Breast epithelium (tissue), 4 donors: Measurements from ENCODE around the gene CYB561. TPM values are rescaled to one million over a fixed set of nuclear protein-coding genes. Genes with fewer than 3 reads are reported as not detected.

Experiments
- DNase-seq, 2 donors: peaks; one replicate each; pipeline ENCODE4 v3.0.0-alpha.2; 2019; ENCODE audit warnings: low spot score in 2 of 2
- H3K27ac ChIP-seq, 2 donors: fragments of 200-600 bp; sonication (generic) in 1 of 2; one replicate each; pipeline ENCODE4 v1.5.1; 2016 to 2019; ENCODE audit warnings: mild to moderate bottlenecking in 1 of 2
- H3K27me3 ChIP-seq, 2 donors: fragments of 200-600 bp; sonication (generic) in 1 of 2; one replicate each; pipeline versions ENCODE4 v1.5.1 to v1.6.0; 2017 to 2019; ENCODE audit warnings: control low read depth in 1 of 2, mild to moderate bottlenecking in 1 of 2
- H3K36me3 ChIP-seq: fragments of 200-600 bp; one replicate; pipeline ENCODE4 v1.5.1; 2019
- H3K4me1 ChIP-seq, 2 donors: fragments of 200-600 bp; sonication (generic); one replicate each; pipeline ENCODE4 v1.5.1; 2016 to 2019; ENCODE audit warnings: control low read depth in 1 of 2
- H3K4me3 ChIP-seq, 3 donors: fragments of 200-600 bp; sonication (generic); 1 replicate in 2 of 3; 2 replicates in 1 of 3; pipeline ENCODE4 v1.5.1; 2016 to 2019; ENCODE audit warnings: mild to moderate bottlenecking in 3 of 3, moderate library complexity in 2 of 3
- H3K9me3 ChIP-seq, 2 donors: fragments of 200-600 bp; sonication (generic) in 1 of 2; one replicate each; pipeline ENCODE4 v1.5.1; 2016 to 2019; ENCODE audit warnings: control low read depth in 1 of 2
- POLR2A ChIP-seq: fragments of 450-650 bp; IDR thresholded peaks from one replicate; pipeline ENCODE4 v1.6.1; 2016; ENCODE audit warnings: antibody characterized with exemption, mild to moderate bottlenecking, moderate library complexity
- POLR2AphosphoS5 ChIP-seq, 3 donors: sonication (generic); formaldehyde crosslinking; IDR thresholded peaks; one replicate each; pipeline ENCODE4 v1.6.1; 2017; ENCODE audit warnings: antibody characterized with exemption in 3 of 3
- intact Hi-C: fragments of 100-400 bp; cut with DNase I; formaldehyde crosslinking; loops from one replicate; pipeline ENCODE4 v1.15.1; 2023; ENCODE audit warnings: low total_unique reads
- total RNA-seq, 3 donors: library from RNA; depleted of rRNA; stranded (reverse); fragments of >200 nt; gene quantifications; one replicate each; pipeline ENCODE4 v1.1.0, GENCODE V29; 2016
- TF ChIP-seq, protein P1 (sequence below), 3 donors: fragments of 450-650 bp; IDR thresholded peaks; one replicate each; pipeline ENCODE4 v1.5.1; 2016 to 2017; ENCODE audit warnings: antibody characterized with exemption in 3 of 3, mild to moderate bottlenecking in 3 of 3, moderate library complexity in 3 of 3

Gene CYB561
- total RNA-seq, 3 donors from 2014 or later = 14.6 to 52.4 (median 43.3) TPM

DNA sequence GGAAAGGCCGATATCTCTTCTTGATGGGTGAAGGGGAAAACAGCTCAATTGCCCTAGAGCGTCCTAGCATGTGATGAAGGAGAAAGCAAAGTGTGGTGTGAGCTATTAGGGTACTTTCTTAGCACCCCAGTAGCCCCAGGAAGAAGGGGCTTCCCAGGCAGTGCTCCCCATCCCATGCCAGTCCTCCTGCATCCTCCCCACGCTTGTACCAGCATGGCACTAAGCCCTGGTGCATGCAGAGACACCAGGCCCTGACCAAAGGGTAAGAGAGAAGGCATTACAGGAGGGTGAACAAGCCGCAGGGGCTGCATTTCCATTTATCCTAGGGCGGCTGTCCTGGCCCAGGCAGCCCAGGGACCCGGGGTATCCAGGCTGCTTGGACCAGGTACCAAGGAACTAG lies 3.1 kb downstream of the CYB561 start:
- no peak overlapping the region for H3K27ac ChIP-seq

DNA sequence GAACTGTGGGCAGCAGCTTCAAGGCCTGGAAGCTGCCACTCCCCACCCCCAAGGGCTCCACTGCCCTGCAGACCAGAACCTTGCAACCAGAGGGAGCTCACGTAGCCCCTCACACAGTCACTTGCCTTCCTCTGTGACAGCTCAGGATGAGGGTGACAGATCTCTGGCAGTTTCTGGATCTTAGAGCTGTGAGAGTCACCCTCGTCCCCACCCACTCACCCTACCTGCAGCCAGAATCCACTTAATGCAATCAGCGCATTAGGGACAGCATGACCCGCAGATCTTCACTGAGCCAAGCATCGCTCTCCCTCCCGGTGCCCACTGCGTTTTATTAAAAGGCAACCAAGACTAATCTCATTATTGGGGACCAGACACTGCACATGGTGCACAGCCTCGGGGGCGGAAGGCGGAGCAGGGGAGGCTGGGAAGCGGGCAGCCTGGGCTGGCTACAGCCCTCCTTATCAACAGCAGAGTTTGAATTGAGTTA lies 3.5 kb downstream of the CYB561 start:
- H3K27ac ChIP-seq = no peak overlapping the region
- H3K4me3 ChIP-seq = no peak overlapping the region
- no peaks in the 10 kb centered on the region for H3K9me3 ChIP-seq
- intact Hi-C loops = no loop called here
- no peaks in the 10 kb centered on the region for H3K36me3 ChIP-seq
- peaks cover 11 to 22% of the 10 kb centered on the region in 2 donors for H3K4me1 ChIP-seq
- TF ChIP-seq, protein P1, sequence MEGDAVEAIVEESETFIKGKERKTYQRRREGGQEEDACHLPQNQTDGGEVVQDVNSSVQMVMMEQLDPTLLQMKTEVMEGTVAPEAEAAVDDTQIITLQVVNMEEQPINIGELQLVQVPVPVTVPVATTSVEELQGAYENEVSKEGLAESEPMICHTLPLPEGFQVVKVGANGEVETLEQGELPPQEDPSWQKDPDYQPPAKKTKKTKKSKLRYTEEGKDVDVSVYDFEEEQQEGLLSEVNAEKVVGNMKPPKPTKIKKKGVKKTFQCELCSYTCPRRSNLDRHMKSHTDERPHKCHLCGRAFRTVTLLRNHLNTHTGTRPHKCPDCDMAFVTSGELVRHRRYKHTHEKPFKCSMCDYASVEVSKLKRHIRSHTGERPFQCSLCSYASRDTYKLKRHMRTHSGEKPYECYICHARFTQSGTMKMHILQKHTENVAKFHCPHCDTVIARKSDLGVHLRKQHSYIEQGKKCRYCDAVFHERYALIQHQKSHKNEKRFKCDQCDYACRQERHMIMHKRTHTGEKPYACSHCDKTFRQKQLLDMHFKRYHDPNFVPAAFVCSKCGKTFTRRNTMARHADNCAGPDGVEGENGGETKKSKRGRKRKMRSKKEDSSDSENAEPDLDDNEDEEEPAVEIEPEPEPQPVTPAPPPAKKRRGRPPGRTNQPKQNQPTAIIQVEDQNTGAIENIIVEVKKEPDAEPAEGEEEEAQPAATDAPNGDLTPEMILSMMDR (IDR thresholded peaks at IDR 0.05) = no peak
- TF ChIP-seq POLR2A = no peak
- TF ChIP-seq POLR2AphosphoS5 (IDR thresholded peaks at IDR 0.05) = no peak
- no peaks in the 10 kb centered on the region for H3K27me3 ChIP-seq
- DNase-seq = no peak

More for the DNA sequence above, 3.1 kb downstream of the CYB561 start:
- DNase-seq = no peak
- Histone ChIP-seq H3K36me3 (no peaks in the 10 kb centered on the region), H3K4me1 (peaks cover 15 to 22% of the 10 kb centered on the region in 2 donors), H3K9me3 (no peaks in the 10 kb centered on the region), H3K27me3 (no peaks in the 10 kb centered on the region), H3K4me3 (no peak overlapping the region)
- intact Hi-C loops = no loop called here
- TF ChIP-seq, protein P1 (IDR thresholded peaks at IDR 0.05) = no peak
- no peak for TF ChIP-seq POLR2AphosphoS5 (IDR thresholded peaks at IDR 0.05)

DNA sequence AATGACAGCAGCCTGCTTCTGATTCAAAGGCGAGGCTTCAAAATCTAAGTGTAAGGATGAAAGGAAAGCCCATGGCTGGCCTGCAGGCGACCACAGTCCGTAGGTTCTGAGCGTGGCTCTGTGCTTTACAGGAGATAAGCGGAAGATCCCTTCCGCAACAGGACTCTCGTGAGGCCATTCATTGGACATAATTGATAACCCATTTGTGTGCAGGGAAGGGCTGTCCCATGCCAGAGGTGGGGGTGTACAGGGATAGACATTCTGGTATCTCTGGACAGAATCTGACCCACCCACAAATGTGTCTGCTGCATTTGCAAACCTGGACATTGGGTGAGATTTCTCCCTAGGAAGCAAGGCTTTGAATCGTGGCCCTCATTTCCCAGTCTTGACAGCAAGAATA lies 4.0 kb downstream of the CYB561 start:
- no peak for DNase-seq
- H3K9me3 ChIP-seq = no peaks in the 10 kb centered on the region
- H3K36me3 ChIP-seq = no peaks in the 10 kb centered on the region
- no peaks in the 10 kb centered on the region for H3K27me3 ChIP-seq
- H3K4me3 ChIP-seq = no peak overlapping the region
- H3K27ac ChIP-seq = peak overlapping the region in 1 of 2 donors; percentile 13
- peaks cover 12 to 20% of the 10 kb centered on the region in 2 donors for H3K4me1 ChIP-seq
- TF ChIP-seq POLR2AphosphoS5 (IDR thresholded peaks at IDR 0.05) (no peak), POLR2A (no peak)
- TF ChIP-seq, protein P1 (IDR thresholded peaks at IDR 0.05) = no peak
- intact Hi-C loops = no loop called here

DNA sequence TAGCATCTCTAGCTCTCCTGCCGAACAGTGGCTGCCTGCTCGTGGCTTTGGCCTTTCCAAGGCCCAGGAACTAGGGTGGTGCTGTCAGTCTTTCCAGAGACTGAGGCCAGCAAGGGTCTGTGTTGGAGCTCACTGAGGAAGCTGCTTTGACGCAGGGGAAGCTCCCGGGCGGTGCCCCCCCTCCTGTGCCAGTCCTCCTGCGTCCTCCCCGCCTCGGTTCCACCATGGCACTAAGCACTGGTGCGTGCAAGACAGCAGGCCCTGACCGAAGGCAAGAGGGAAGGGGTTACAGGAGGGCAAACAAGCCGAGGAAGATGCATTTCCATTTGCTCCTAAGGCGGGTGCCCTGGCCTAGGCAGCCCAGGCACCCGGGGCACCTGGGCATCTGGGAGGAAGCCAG lies 4.5 kb downstream of the CYB561 start:
- intact Hi-C loops = no loop called here
- H3K4me1 ChIP-seq = peaks cover 13 to 22% of the 10 kb centered on the region in 2 donors
- no peak overlapping the region for H3K27ac ChIP-seq
- no peaks in the 10 kb centered on the region for H3K36me3 ChIP-seq
- no peak overlapping the region for H3K4me3 ChIP-seq
- DNase-seq = no peak
- H3K27me3 ChIP-seq = no peaks in the 10 kb centered on the region
- TF ChIP-seq, protein P1 (IDR thresholded peaks at IDR 0.05) = no peak
- TF ChIP-seq POLR2A = no peak
- TF ChIP-seq POLR2AphosphoS5 (IDR thresholded peaks at IDR 0.05) = no peak
- no peaks in the 10 kb centered on the region for H3K9me3 ChIP-seq

DNA sequence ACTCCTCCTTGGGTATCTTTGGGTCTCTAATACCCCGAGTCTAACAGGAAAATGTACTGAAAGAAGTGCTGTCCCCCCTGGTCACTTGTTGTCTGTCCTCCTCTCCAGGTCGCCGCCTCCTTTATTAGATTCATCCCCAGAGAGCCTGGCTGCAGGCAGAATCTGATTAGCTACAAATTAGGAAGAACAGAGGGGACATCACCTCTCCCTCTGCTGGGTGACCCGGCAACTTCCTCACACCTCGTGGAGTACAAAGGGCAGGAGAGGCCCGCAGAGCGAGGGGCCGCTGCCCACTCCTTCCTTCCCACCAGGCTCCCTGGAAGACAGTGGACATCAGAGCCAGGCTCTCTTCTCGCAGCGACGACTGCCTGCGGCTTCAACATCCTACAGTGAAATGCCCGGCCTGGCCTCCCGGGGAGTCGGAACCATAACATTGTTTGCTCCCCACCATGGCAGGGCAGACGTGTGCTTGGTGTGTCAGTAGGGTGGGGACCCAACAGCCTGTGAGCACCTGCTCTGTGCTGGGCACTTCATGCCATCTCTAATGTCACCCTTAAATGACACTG lies 5.3 kb downstream of the CYB561 start:
- intact Hi-C loops = no loop called here
- H3K4me3 ChIP-seq = no peak overlapping the region
- TF ChIP-seq POLR2A (no peak), POLR2AphosphoS5 (IDR thresholded peaks at IDR 0.05) (no peak)
- TF ChIP-seq, protein P1 (IDR thresholded peaks at IDR 0.05) = no peak
- no peaks in the 10 kb centered on the region for H3K9me3 ChIP-seq
- H3K27me3 ChIP-seq = no peaks in the 10 kb centered on the region
- peak overlapping the region; percentile 62 to 72 for H3K27ac ChIP-seq
- DNase-seq = no peak
- no peaks in the 10 kb centered on the region for H3K36me3 ChIP-seq
- peaks cover 15 to 30% of the 10 kb centered on the region in 2 donors for H3K4me1 ChIP-seq
